HepG2 (cell line): ENCODE results near the gene HEPHL1. TPM values are rescaled to one million over a fixed set of nuclear protein-coding genes. Genes with fewer than 3 reads are reported as not detected.

Source experiments
- ATF4 ChIP-seq, 2 experiments: fragments of 450-650 bp in 1 of 2; sonication (generic) in 1 of 2; formaldehyde crosslinking; IDR thresholded peaks; 2 replicates each; pipeline versions ENCODE4 v1.5.0 to v1.8.0; 2020 to 2022; ENCODE audit warnings: mild to moderate bottlenecking in 1 of 2, missing genetic modification reagents in 1 of 2
- ATF5 ChIP-seq: sonication (generic); formaldehyde crosslinking; IDR thresholded peaks from 2 replicates; pipeline ENCODE4 v1.4.0; 2020; ENCODE audit warnings: mild to moderate bottlenecking, low read depth, missing genetic modification reagents
- ATF7 ChIP-seq, 2 experiments: fragments of 450-650 bp in 1 of 2; sonication (generic) in 1 of 2; formaldehyde crosslinking in 1 of 2; IDR thresholded peaks; 2 replicates each; pipeline versions ENCODE4 v1.4.0 to v1.6.1; 2016 to 2020; ENCODE audit warnings: antibody characterized with exemption in 1 of 2, mild to moderate bottlenecking in 1 of 2, missing genetic modification reagents in 1 of 2
- CBX1 ChIP-seq: IDR thresholded peaks from one replicate; pipeline ENCODE4 v1.6.1; 2016; ENCODE audit warnings: antibody characterized with exemption, low read depth
- HDAC2 ChIP-seq: sonication (generic); formaldehyde crosslinking; IDR thresholded peaks from 2 replicates; pipeline ENCODE4 v1.4.0; 2020; ENCODE audit warnings: missing genetic modification reagents
- MZF1 ChIP-seq: sonication (generic); formaldehyde crosslinking; IDR thresholded peaks from 2 replicates; pipeline ENCODE4 v1.8.1; 2023; ENCODE audit warnings: mild to moderate bottlenecking, missing genetic modification reagents, borderline replicate concordance
- ONECUT2 ChIP-seq: sonication (generic); formaldehyde crosslinking; IDR thresholded peaks from 2 replicates; pipeline ENCODE4 v1.4.0; 2020; ENCODE audit warnings: missing genetic modification reagents
- PHB2 ChIP-seq: fragments of 450-650 bp; IDR thresholded peaks from 2 replicates; pipeline ENCODE4 v1.6.1; 2018; ENCODE audit not compliant: partially characterized antibody
- PLRG1 ChIP-seq: fragments of 450-650 bp; conservative IDR thresholded peaks from 2 replicates; pipeline ENCODE4 v1.6.1; 2016
- RBM22 ChIP-seq: fragments of 200-400 bp; formaldehyde crosslinking; optimal IDR thresholded peaks from 2 replicates; pipeline ENCODE3; 2017; ENCODE audit warnings: mild to moderate bottlenecking, low read length, moderate library complexity
- REPIN1 ChIP-seq: sonication (generic); formaldehyde crosslinking; IDR thresholded peaks from 2 replicates; pipeline ENCODE4 v1.8.0; 2022; ENCODE audit warnings: missing genetic modification reagents, low read depth, mild to moderate bottlenecking, borderline replicate concordance
- TBX2 ChIP-seq: sonication (generic); formaldehyde crosslinking; IDR thresholded peaks from 2 replicates; pipeline ENCODE4 v1.5.0; 2020; ENCODE audit warnings: missing genetic modification reagents, mild to moderate bottlenecking, borderline replicate concordance
- TP53 ChIP-seq: sonication (generic); formaldehyde crosslinking; conservative IDR thresholded peaks from 2 replicates; pipeline ENCODE4 v1.4.0; 2020; ENCODE audit warnings: missing genetic modification reagents
- ZFP37 ChIP-seq: sonication (generic); formaldehyde crosslinking; IDR thresholded peaks from 2 replicates; pipeline ENCODE4 v1.4.0; 2020; ENCODE audit warnings: missing genetic modification reagents, borderline replicate concordance
- ZHX2 ChIP-seq, 2 experiments: sonication (generic) in 1 of 2; formaldehyde crosslinking in 1 of 2; IDR thresholded peaks; 2 replicates each; pipeline versions ENCODE4 v1.6.1 to v1.9.0; 2014 to 2022; ENCODE audit warnings: antibody characterized with exemption in 1 of 2, borderline replicate concordance in 1 of 2, inconsistent platforms in 1 of 2, low read depth in 1 of 2, missing genetic modification reagents in 1 of 2
- ZNF180 ChIP-seq: sonication (generic); formaldehyde crosslinking; IDR thresholded peaks from 2 replicates; pipeline ENCODE4 v1.4.0; 2020; ENCODE audit warnings: low read depth, missing genetic modification reagents, borderline replicate concordance
- ZNF350 ChIP-seq: sonication (generic); formaldehyde crosslinking; IDR thresholded peaks from 2 replicates; pipeline ENCODE4 v1.4.0; 2020; ENCODE audit warnings: mild to moderate bottlenecking, low read depth, missing genetic modification reagents, borderline replicate concordance
- ZNF615 ChIP-seq: sonication (generic); formaldehyde crosslinking; IDR thresholded peaks from 2 replicates; pipeline ENCODE4 v1.5.0; 2020; ENCODE audit warnings: mild to moderate bottlenecking, missing genetic modification reagents, borderline replicate concordance
- ZNF770 ChIP-seq: sonication (generic); formaldehyde crosslinking; IDR thresholded peaks from 2 replicates; pipeline ENCODE4 v1.5.0; 2020; ENCODE audit warnings: mild to moderate bottlenecking, missing genetic modification reagents
- polyA plus RNA-seq, 8 experiments: library from polyadenylated mRNA; depleted of rRNA in 3 of 8; stranded (reverse) in 7 of 8; unstranded in 1 of 8; fragments of >200 nt; fragmentation: Illumina TruSeq in 4 of 8; extraction: Trizol in 4 of 8; gene quantifications; 2 replicates each; pipeline versions ENCODE4 v1.2.1 to v1.2.3, GENCODE V29; 2011 to 2016; ENCODE audit warnings: low read depth in 4 of 8, missing spikeins in 1 of 8, mixed read lengths in 1 of 8; ENCODE audit not compliant: insufficient read depth in 1 of 8
- total RNA-seq, 5 experiments: library from RNA; depleted of rRNA; stranded (reverse); fragments of >200 nt; fragmentation: Illumina TruSeq; extraction: Trizol; gene quantifications; 2 replicates each; pipeline ENCODE4 v1.2.3, GENCODE V29; 2016; ENCODE audit warnings: low read depth in 1 of 5

Gene HEPHL1
- total and polyA plus RNA-seq, 2 of the 13 experiments (the other 11 are each of a cell fraction or from before 2014, with no cell fraction given): 0.04 to 0.05 TPM

- TF ChIP-seq ZNF615 (CRISPR knock-in tag): 0 out of 2 replicates have a peak, but pooled peaks have one; percentile 86
- TF ChIP-seq REPIN1 (CRISPR knock-in tag): 0 out of 2 replicates have a peak, but pooled peaks have one; percentile 42
- TF ChIP-seq ZNF180 (CRISPR knock-in tag): no peak
- no peak for TF ChIP-seq PHB2
- peak; percentile 45; the same call in 1 of the 2 replicates for TF ChIP-seq ZNF770
- no peak for TF ChIP-seq RBM22
- no peak for TF ChIP-seq TBX2 (CRISPR knock-in tag)
- TF ChIP-seq CBX1: peak; percentile 26
- no peak for TF ChIP-seq HDAC2 (CRISPR knock-in tag)
- TF ChIP-seq PLRG1: no peak
- no peak for TF ChIP-seq ONECUT2 (CRISPR knock-in tag)
- no peak for TF ChIP-seq MZF1
- peak; percentile 61; the same call in 1 of the 2 replicates for TF ChIP-seq ZNF350 (CRISPR knock-in tag)
- TF ChIP-seq ZHX2 (IDR thresholded peaks at IDR 0.05; ENCODE audit: low read depth): no peak
- no peak for TF ChIP-seq ZHX2 (CRISPR knock-in tag; IDR thresholded peaks at IDR 0.05; ENCODE audit: borderline replicate concordance)
- TF ChIP-seq ATF7 (IDR thresholded peaks at IDR 0.05): no peak
- 0 out of 2 replicates have a peak, but pooled peaks have one; percentile 13 for TF ChIP-seq ATF7 (CRISPR knock-in tag; IDR thresholded peaks at IDR 0.05)
- 0 out of 2 replicates have a peak, but pooled peaks have one; percentile 8 for TF ChIP-seq ZFP37 (CRISPR knock-in tag)
- TF ChIP-seq ATF4 (CRISPR knock-in tag; IDR thresholded peaks at IDR 0.05): peak in 1 of 2 experiments; percentile 52; a peak in 1 of 4 replicates
- no peak for TF ChIP-seq TP53 (CRISPR knock-in tag)
- 0 out of 2 replicates have a peak, but pooled peaks have one; percentile 64 for TF ChIP-seq ATF5 (CRISPR knock-in tag)
Observed at GRCh38 chr11:94128291-94128745, 107.2 kb downstream of the HEPHL1 start (continued).
